UCSD-AML1 (cell line): ENCODE measurements around the gene GNPTG.

Source experiments
- DNase-seq: peaks from one replicate; lab custom pipeline; 2025; ENCODE audit not compliant: unreplicated experiment; lab: John Stamatoyannopoulos, UW

GNPTG gene

DNA sequence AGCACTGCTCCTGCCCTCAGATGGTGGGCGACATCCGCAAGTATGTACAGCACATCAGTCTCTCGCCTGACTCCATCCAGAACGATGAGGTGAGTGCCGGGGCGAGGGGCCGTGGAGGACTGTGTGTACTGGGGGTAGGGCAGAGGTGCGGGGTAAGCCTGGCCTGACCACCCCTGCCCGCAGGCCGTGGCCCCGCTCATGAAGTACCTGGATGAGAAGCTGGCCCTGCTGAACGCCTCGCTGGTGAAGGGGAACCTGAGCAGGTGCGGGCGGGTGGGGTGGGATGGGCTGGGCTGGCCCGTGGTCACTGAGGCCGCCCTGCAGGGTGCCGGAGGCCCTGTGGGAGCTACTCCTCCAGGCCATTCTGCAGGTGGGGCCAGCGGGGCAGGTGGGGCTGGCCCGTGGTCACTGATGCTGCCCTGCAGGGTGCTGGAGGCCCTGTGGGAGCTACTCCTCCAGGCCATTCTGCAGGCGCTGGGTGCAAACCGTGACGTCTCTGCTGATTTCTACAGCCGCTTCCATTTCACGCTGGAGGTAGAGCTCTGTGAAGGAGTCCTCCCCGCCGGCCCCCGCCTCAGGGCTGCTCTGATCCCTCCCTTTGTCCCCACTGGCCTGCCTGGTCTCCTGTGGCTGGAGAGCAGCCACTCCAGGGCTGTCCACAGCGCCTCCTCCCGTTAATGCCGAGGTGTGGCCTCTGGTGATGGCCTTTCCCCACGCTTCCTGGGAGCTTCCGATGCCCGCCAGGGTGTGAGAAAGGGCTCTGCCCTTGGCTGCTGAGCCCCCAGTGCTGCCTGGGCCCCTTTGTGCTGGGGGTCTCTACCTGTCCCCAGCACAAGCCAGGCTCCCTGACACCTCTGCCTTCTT, 5.1 kb upstream of the GNPTG start:
- DNase-seq, result no peak

DNA sequence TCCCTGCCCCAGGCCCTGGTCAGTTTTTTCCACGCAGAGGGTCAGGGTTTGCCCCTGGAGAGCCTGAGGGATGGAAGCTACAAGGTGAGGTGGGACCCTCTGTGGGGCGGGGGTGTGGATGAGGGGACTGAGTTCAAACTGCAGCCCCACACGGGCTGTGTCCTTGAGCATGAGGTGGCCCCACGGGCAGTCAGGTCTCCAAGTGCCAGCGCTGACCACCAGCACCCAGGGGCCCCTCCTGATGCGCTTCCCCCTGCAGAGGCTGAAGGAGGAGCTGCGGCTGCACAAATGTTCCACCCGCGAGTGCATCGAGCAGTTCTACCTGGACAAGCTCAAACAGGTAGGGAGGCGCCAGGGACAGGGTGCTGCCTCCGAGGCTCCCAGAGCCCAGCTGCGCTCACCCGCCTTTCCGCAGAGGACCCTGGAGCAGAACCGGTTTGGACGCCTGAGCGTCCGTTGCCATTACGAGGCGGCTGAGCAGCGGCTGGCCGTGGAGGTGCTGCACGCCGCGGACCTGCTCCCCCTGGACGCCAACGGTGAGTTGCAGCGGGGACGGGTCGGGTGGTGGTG, 4.4 kb upstream of the GNPTG start:
- no peak for DNase-seq

DNA sequence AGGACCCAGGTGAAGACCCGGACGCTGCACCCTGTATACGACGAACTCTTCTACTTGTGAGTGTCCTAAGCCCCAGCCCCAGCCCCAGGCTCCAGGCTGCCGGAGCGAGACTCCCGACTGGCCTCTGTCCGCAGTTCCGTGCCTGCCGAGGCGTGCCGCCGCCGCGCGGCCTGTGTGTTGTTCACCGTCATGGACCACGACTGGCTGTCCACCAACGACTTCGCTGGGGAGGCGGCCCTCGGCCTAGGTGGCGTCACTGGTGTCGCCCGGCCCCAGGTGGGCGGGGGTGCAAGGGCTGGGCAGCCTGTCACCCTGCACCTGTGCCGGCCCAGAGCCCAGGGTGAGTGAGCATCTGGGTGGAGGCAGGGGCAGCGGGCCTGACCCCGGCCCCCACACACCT, 3.8 kb upstream of the GNPTG start:
- DNase-seq, result no peak

DNA sequence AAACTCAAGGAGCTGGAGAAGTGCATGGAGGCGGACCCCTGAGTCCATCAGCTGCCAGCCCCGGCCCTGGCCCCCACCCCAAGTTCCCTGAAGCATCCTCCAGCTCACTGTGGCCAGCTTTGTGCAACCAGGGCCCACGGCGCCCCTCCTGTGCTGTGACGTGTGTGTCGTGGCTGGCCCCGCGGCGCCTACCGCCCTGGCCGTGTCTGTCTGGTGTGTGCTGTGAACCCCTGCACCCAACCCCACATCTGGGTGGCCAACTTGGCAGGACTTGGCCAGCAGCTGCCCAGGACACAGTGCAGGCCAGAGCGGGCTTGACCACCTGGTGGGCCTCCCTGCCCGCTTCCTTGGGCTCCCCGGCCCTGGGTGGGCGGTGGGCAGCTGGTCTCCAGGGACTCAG, 3.3 kb upstream of the GNPTG start:
- no peak for DNase-seq

DNA sequence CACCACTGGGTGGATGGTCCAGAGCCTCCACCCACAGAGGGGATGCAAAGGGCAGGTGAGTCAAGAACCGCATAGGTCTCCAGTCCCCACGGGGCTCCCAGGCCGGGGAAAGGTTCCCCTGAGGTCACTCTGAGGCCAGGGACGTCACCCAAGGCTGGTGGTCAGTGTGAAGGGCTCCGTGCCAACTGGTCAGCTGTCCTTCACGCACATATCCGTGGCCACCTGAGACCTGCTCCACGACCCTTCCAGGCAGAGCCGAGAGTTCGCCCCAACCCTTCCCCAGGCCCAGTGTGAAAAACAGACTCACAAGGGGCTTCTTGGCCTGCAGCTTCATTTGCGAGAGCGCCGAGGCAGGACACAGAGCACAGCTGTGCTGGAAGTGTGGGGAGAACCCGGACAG, 2.8 kb upstream of the GNPTG start:
- no peak for DNase-seq

DNA sequence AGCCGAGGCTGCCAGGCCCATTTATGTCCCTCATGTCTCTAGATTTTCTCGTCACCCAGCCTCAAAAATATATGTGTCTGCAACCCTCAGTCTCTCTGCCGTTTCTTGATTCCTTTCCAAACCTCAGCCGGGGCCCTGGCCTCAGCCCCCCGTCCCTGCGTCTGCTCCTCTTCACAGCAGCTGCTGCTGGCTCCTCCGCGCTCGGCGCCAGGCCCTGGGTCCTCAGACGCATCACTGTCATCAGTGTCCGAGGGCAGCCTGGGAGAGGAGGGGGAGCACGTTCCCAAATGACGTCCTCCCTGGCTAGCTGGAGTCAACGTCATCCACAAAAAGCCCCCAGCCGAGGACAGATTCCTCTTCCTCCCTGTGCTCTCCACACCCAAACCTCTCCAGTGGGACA, 2.4 kb upstream of the GNPTG start:
- no peak for DNase-seq

DNA sequence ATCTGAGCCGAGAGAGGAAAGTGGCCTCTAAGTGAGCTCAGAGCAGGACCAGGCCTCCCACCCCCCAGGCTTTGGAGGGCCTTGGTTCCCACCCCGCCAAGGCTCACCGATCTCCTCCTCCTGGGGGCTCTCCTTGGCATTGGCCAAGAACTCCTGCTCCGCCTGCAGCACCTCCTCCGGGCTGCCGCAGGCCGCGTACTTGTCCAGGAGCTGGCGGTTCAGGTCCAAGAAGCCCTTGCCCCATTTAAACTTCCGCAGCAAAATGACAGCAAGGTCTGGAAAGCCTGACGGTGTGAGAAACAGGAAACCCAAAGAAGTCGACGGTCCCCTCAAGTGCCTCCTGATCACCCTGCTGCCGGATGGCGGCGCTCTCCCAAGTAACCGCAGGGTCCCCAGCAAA, 1.8 kb upstream of the GNPTG start:
- no peak for DNase-seq

DNA sequence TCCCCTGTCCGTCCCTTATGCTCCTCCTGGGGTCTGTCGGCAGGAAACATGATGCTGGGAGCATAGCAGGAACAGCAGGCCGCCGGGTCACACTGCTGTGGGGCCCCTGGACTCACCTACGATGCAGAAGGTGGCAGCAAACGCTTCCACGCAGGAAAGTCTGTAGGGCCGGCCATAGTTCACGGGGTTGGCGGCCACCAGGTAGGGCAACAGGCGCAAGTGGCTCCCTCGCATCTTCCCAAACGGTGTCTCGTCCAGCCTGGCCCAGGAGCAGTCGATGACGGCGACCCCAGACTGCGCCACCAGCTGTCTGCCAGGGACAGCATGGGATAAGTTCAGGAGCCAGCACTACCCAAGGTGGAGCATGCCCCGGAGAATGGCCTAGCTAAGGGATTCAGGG, 1.0 kb upstream of the GNPTG start:
- DNase-seq, result no peak

DNA sequence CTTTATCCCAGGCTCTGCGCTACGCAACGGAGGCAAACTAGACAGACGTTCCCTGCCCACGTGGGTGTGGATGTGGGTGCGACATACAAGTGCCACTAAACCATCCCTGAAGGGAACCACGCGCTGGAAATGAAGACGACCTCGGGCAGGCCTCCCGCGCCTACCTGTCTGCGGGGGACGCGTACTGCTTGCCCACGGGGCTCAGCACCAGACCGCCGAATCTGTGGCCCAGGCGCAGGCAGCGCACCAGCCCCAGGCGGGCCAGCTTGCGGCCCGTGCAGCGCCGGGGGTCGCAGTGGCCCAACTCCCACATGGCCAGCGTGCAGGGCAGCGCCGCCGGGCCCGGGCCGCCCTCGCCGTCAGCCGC, 533 bp upstream of the GNPTG start:
- no peak for DNase-seq

DNA sequence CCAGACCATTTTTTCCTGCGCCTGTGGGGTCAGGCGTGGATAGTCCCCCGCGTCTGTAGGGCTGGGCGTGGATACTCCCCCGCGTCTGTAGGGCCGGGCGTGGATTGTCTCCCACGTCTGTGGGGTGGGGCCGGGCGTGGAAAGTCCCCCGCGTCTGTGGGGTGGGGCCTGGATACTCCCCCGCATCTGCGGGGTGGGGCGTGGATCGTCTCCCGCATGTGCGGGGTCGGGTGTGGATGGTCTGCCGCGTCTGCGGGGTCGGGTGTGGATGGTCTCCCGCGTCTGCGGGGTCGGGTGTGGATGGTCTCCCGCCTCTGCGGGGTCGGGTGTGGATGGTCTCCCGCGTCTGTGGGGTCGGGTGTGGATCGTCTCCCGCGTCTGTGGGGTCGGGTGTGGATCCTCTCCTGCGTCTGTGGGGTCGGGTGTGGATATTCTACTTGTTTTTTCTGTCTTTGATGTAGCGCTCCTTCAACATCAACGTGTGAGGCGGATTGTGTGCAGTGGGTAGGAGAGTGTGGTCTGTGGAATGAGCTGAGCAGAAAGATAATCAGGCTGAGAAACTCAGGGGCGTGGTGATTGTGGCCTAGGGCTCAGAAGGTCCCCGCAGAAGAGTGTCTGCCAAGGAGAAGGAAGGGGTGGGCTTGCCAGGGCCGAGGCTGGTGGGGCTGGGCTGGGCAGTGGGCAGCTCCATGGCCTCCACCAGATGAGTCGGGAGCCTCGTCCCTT, 3.2 kb downstream of the GNPTG start:
- no peak for DNase-seq

DNA sequence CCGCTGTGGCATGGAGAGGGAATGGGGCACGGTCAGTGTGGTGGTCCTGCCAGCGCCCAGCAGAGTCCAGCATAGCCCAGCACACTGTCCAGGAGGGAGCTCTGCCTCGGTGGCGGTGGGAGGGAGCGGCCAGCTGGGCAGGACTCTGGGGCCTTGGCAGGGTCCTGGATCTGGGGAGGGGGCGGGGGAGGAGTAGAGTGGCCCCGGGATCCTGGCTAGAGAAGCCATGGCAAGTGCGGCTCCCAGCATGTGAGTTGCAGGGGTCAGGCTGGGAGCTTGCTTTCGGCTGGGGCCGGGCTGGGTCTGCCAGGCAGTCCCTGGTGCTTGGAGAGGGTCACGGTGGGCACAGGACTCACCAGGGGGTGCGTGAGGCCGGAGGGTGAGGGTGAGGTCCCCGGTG, 3.9 kb downstream of the GNPTG start:
- DNase-seq, result no peak

DNA sequence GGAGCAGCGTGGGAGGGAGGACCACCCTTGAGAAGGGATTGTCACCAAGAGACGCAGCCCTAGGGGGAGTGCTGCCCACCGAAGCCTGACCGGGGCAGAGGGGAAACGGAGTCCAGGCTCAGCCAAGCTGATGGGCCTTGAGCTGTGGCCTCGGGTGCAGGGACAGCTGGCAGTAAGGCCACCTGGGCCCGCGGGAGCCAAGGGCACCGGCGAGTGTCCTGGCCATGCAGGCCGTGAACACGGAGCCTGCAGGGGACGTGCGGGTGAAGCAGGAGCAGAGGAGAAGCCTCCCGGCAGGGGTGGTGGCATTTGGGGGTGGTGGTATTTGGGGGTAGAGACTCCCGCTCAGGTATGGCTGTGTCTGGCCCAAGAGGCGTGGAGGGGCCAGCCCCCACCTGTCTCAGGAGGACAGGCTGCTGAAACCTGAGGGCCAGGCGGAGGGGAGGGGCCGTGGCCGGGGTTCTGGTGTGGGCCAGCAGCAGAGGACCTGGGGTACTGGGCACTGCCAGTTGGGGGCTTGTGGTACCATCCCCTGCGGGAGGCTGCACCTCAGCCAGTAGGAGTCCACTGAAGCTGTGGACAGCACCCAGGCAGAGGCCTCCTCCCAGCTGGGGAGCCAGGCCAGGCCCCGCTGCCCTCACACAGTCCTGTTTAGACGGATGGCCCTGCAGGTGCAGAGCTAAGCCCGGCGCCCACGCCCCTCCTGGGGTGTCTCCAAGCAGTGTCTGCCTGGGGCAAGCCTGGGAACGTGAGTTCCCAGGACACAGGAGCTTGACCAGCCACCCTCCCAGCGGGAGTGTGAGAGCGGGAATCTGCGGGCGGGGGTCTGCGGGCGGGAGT, 4.5 kb downstream of the GNPTG start:
- DNase-seq, result no peak

DNA sequence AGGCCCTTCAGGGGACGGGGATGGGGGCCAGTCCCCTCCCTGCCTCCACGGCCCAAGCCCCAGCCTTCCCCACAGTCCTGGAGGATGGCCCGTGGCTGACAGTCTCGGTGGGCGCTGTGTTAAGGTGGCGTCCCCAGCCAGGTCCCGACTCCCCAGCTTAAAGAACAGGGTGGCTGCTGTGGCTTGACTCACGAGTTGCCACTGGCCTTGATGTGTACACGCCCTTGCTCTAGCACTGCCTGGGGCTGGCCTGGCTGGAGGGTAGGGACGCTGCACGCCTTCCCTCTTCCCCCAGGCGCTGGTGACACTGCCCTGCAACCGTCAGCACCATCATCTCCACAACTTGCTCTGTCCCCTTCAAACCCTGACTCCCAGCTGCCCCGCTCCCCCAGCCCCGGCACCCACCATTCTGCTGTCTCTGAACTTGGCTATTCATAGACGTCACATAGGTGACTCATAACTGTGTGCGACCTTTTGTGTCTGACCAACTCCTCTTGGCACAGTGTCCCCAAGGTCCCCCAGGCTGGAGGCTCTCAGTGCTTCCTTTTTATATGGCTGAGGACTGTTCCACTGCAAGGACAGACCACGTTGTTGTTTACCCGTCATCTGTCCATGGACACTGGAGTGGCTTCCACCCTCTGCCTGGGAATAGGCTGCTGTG, 6.3 kb downstream of the GNPTG start:
- no peak for DNase-seq

DNA sequence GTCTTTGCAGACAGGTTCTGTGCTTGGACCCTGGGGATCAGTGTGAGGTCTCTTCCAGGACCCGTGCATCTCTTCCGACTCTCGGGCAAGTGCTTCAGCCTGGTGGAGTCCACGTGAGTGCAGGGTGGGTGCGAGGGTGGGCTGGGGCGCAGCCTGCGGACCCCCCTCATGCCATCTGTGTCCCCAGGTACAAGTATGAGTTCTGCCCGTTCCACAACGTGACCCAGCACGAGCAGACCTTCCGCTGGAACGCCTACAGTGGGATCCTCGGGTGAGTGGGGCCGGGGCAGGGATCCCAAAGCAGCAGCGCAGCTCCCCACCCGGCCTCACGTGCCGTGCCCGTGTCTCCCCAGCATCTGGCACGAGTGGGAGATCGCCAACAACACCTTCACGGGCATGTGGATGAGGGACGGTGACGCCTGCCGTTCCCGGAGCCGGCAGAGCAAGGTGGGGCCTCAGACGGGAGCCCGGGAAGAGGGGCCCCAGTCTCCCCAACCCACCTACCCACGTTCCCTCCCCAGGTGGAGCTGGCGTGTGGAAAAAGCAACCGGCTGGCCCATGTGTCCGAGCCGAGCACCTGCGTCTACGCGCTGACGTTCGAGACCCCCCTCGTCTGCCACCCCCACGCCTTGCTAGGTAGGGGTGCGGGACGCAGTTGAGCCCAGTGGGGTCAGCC, 10.1 kb downstream of the GNPTG start:
- no peak for DNase-seq

DNA sequence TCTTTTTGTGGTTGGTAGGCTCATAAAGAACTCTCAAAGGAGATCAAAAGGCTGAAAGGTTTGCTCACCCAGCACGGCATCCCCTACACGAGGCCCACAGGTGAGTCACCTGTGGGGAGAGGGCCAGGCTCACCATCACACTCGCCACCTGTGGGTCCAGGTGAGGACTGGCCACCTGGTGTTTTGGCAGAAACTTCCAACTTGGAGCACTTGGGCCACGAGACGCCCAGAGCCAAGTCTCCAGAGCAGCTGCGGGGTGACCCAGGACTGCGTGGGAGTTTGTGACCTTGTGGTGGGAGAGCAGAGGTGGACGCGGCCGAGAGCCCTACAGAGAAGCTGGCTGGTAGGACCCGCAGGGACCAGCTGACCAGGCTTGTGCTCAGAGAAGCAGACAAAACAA, 11.1 kb downstream of the GNPTG start:
- no peak for DNase-seq

DNA sequence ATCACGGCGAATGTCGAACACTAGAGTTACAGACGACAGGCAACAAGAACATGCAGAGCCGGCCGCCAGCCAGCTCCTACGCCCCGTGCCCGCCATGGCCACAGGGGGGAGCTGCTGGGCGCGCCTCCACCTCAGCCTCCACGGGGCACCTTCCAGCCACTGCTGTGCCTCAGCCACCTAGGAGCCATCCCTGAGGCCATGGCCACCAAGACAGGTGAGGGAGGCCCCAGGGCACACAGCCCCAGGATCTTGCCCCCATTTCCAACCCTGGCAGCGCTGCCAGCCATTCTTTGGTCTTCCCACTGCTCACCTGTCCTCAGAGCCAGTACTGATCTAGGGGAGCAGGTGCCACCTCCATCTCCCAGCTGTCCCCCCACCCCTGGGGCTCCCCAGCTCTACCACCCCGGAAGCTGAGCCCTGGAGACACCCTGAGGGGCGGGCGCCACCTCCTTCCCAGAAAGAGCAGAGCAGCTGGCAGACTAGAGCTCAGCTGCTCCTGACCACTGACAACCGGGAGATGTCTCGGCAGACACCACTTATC, 11.8 kb downstream of the GNPTG start:
- peak; percentile 58 for DNase-seq

DNA sequence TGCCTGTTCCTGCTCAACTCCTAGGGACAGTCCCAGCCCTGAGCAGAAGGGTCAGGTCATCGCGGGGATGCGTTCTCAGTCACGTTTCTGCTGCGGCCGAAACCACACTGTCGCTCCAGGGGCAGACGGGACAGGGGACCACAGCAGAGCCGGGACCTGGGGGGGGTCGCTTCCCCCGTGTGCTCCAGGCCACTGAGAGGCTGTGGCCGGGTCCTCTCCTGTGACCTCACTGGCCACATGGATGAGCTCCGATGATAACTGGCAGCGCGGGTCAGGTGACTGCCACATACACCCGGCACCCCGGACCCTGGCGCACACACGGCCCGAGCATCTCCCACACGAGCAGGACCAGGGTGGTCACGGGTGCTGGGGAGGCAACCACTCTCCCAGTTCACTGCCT, 12.8 kb downstream of the GNPTG start:
- DNase-seq, result no peak

DNA sequence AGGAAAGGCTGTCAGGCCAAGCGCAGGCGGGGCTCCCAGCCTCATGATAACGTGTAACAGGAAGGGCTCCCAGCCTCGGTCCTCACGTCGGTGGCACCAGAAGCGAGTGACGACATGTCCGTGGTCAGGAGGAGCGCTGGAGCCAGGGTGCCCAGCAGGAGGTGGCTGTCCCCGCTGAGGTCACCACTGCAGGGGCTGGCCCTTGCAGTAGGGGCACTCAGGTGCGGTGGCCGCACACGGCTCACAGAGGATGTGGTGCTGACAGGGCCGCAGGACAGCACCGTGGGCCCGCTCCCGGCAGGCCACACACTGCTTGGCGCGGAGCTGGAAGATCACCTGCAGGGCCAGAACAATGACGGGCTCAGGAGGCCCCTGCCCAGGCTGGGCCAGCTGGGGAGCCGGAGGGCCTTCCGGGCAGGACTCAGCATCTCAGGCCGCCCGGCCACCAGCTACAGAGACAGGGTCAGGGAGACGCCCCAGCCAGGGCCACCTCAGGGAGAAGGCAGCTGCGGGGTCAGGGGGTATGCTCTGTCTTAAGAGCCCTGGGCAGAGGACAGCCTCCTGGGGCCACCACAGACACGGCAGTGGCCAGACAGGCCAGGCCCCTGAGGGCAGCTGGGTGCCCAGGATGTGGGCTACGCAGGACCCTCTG, 14.5 kb downstream of the GNPTG start:
- no peak for DNase-seq

DNA sequence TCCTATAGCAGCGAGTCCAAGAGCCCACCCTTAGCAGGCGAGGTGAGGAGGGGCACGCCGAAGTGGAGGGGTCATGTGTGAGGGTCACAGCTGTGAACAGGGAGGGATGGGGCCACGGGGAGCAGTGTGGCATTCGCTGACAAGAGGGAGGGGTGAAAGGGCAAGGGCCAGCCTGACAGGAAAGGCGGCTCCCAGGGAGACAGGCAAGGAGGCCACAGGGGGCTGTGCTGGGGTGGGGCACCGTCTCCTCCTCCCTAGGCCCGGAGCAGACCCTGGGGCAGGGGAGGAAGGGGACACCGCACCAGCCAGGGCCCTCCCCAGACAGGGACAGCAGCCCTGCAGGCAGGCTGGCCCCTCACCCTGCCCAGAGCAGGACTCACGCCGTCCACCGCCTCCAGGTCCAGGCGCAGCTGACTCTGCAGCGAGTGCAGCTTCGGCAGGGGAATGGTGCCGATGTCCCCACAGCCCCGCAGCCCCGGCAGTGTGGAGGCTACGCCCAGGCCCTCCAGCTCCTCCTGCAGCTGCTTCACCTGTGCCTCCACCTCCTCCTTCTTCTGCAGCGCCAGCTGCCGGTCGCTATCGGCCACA, 15.1 kb downstream of the GNPTG start:
- DNase-seq, result no peak
